22Rv1 (cell line): Measurements from ENCODE around the gene TAPBP.
"Not testable (repeated sequence)": the region's sequence is repeated elsewhere in the genome, so short reads cannot be mapped to it uniquely, and the experiment has no call there.

Source experiments
- H3K27ac ChIP-seq: fragments of 450-650 bp; 2 replicates; pipeline ENCODE4 v1.5.1; 2017
- ZFX ChIP-seq: fragments of 450-650 bp; IDR thresholded peaks from 2 replicates; pipeline ENCODE4 v1.6.1; 2017; ENCODE audit warnings: antibody characterized with exemption, borderline replicate concordance
- TF ChIP-seq, protein P1 (sequence below): fragments of 450-650 bp; IDR thresholded peaks from 2 replicates; pipeline ENCODE4 v1.5.1; 2017; ENCODE audit warnings: mild to moderate bottlenecking

TAPBP gene

DNA sequence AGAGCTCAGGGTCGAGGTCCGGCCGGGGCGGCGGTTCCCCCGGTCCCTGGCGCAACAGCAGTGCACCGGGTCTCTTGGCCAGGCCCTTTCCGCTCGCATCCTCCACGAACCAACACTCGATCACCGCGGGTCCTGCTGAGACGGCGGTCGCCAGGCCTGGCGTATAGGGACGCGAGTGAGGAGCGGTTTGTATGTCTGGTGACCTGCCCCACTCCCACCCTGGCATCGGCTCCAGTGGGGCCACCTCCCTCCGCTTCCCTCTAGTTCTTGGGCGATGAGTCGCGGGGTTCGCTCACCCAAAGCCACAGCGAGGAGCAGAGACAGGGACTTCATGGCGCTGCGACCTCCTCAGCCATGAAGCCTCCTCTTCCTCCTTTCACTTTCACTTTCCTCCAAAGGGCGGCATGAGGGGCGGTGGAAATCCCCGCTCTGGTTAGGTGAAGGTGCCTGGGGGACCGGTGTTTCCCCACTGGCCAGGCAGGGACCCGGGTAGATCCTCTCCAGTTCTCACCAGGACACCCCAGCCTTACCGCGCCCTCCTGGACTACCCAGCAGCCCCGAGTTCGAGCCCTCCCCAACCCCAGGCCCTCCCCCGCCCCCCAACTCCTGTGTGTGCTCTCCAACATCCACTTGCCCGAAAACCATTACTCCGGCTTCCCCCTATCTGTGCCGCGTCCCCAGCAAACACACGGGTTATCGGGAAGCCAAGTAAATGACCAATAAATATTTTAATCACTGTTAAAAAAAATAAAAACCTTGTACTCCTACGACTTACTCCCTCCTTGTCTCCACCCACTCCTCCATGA is at the start of gene TAPBP:
Gene TAPBP, minus strand, starts transcription at position 370 of the 806 bp plus-strand sequence. Its CDS starts 37 bp downstream, at position 333.
- no peak for TF ChIP-seq ZFX
- TF ChIP-seq, protein P1, sequence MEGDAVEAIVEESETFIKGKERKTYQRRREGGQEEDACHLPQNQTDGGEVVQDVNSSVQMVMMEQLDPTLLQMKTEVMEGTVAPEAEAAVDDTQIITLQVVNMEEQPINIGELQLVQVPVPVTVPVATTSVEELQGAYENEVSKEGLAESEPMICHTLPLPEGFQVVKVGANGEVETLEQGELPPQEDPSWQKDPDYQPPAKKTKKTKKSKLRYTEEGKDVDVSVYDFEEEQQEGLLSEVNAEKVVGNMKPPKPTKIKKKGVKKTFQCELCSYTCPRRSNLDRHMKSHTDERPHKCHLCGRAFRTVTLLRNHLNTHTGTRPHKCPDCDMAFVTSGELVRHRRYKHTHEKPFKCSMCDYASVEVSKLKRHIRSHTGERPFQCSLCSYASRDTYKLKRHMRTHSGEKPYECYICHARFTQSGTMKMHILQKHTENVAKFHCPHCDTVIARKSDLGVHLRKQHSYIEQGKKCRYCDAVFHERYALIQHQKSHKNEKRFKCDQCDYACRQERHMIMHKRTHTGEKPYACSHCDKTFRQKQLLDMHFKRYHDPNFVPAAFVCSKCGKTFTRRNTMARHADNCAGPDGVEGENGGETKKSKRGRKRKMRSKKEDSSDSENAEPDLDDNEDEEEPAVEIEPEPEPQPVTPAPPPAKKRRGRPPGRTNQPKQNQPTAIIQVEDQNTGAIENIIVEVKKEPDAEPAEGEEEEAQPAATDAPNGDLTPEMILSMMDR, result no peak
- H3K27ac ChIP-seq, result peak within 1 kb of the TSS; percentile 98

DNA sequence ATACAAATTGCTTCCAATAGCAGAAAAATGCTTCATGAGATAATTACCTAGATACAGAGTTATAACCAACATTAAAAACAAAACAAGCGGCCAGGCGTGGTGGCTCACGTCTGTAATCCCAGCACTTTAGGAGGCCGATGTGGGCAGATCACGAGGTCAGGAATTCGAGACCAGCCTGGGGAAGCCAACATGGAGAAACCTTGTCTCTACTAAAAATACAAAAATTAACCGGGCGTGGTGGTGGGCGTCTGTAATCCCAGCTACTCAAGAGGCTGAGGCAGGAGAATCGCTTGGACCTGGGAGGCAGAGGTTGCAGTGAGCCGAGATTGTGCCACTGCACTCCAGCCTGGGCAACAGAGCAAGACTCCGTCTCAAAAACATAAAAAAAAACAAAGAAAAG is 49.6 kb upstream of the TAPBP start:
- H3K27ac ChIP-seq, result not testable (repeated sequence)

DNA sequence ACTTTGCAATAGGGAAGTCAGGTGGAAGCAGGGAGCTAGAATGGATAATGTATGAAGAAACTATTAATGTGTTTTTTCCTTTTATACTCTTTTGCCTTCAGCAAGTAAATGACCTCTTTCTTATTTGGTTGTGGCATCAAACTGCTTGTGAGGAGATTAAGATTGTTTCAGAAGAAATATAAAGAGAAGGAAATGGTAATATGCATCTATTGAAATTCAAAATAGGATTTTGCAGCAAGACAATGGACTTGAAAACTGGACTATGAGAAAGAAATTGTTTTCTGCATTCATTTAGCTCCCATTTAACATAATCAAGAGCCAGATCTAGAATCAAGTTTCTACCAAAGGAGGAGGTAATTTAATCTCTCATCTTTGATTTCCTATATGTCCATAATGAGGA is 45.5 kb upstream of the TAPBP start:
- TF ChIP-seq, protein P1, result no peak
- TF ChIP-seq ZFX, result no peak

DNA sequence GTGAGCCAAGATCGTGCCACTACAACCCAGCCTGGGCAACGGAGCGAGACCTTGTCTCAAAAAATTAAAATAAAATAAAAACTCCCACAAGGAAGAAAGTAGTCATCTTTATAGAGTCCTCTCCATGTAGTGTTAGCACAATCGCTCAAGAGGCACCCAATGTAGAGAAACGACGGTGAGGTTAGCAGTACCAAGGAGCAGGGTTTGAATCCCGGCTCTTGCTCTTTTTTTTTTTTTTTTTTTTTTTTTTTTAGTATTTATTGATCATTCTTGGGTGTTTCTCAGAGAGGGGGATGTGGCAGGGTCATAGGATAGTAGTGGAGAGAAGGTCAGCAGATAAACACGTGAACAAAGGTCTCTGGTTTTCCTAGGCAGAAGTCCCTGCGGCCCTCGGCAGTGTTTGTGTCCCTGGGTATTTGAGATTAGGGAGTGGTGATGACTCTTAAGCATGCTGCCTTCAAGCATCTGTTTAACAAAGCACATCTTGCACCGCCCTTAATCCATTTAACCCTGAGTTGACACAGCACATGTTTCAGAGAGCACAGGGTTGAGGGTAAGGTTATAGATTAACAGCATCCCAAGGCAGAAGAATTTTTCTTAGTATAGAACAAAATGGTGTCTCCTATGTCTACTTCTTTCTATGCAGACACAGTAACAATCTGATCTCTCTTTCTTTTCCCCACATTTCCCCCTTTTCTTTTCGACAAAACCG is 43.4 kb upstream of the TAPBP start:
- H3K27ac ChIP-seq, result peak overlapping the region; percentile 66

More for the DNA sequence above, 45.5 kb upstream of the TAPBP start:
- H3K27ac ChIP-seq, result no peak overlapping the region

DNA sequence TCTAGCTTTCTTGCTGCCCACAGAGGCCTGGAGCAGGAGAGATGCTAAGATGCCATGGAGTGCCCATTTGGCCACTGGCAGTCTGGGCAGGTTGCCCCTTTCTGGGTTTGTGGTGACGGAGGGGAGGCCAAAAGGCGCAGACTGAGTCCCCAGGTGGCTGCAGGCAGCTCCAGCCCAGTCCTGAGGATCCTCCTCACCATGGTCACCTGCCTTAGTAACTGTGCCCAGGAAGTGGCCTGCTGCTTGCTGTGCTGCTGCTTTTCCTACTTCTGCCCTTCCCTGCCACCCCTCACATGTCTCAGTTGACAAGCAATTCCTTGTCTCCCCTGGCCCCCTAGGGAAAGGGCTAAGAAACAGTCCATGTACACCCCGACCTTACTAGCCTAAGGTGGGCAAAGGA is 42.4 kb upstream of the TAPBP start:
- no peak for TF ChIP-seq ZFX
- TF ChIP-seq, protein P1, result no peak
- peak overlapping the region; percentile 66 for H3K27ac ChIP-seq

DNA sequence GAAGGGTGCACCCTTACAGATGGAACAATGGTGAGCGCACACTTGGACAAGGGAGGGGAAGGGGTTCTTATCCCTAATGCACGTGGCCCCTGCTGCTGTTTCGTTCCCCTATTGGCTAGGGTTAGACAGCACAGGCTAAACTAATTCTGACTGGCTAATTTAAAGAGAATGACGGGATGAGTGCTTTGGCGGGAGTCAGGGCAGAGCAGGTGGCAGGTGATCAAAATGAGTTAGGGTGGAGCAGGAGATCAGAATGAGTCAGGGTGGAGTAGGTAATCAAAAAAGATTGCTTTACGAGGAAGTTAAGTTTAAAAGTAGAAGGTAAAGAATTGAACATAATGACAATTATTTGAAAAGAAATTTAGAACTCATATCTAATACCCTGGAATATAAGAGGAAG is 42.0 kb upstream of the TAPBP start:
- H3K27ac ChIP-seq, result peak overlapping the region; percentile 66

DNA sequence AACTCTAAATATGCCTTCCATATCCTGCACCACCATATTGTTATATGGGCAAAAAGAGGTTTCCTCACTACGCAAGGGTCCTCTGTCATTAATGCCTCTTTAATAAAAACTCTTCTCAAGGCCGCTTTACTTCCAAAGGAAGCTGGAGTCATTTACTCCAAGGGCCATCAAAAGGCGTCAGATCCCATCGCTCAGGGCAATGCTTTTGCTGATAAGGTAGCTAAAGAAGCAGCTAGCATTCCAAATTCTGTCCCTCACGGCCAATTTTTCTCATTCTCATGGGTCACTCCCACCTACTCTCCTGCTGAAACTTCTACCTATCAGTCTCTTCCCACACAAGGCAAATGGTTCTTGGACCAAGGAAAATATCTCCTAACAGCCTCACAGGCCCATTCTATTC is 33.9 kb upstream of the TAPBP start:
- no peak overlapping the region for H3K27ac ChIP-seq
- TF ChIP-seq, protein P1, result no peak
- no peak for TF ChIP-seq ZFX

DNA sequence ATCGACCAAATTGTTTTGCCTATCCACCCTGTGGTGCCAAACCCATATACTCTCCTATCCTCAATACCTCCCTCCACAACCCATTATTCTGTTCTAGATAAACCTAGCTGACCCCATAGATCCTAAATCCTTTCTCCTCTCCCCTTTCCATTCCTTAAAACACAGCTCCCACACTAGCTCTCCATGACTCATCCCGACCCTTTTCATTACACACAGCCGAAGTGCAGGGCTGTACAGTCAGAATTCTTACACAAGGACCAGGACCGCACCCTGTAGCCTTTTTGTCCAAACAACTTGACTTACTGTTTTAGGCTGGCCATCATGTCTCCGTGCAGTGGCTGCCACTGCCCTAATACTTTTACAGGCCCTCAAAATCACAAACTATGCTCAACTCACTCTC is 33.1 kb upstream of the TAPBP start:
- H3K27ac ChIP-seq, result not testable (repeated sequence)

DNA sequence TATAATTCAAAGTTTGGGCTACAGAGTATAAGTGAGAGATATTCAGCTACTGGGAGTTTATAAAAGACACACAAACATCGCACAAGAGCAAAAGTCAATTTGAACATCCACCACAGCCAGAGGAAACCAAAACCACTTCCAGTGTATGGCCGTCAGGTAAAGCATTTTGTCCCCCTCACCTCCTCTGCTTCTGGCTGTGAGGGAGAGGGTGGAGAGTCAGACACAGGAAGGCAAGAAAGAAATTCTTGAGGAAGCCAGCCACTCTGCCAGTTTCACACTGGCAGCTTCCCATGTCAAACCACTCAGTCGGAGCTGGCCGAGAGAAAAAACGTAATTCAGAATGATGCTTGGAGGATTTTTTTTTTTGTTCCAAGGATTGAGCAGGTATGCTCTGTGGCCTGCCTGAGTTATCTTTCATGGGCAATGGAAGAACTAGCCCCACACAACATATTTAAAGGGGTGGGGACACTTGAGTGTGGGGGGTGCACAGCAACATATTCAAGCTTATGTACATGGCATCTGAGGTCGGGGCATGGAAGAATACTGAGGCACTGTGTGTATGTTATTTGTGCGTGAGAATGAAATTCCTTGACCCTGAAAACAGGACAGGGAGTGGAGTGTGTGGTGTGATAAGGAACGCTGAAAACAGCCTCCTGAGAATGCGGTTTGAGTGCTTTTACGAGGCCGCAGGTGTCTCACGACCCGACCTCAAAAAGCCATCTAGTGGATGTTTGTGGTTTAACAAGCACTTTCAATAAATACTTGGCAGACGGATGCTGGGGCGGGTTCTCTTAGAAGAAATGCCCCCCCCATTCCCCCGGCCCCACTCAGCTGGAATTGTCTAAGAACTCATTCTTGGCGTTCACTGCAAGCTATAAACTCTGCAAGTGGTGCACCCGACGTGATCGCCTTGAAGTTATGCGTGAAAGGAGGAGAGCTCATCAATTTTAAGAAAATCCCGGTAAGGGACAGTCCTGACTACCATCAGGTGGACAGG is 31.1 kb upstream of the TAPBP start:
- H3K27ac ChIP-seq, result no peak overlapping the region
- no peak for TF ChIP-seq ZFX
- TF ChIP-seq, protein P1, result peak; percentile 79
